ENCODE data around the gene NUP98. TPM values are rescaled to one million over a fixed set of nuclear protein-coding genes. Genes with fewer than 3 reads are reported as not detected.
"Not testable (repeated sequence)": the region's sequence is repeated elsewhere in the genome, so short reads cannot be mapped to it uniquely, and the experiment has no call there.

Gene NUP98
- total RNA-seq, 1 experiment from 2014 or later = 82.4 TPM

- no TSS peak for BruUV-seq (replicated peaks)
- Histone ChIP-seq H3K36me3 (ENCODE audit: insufficient read depth, low read length, poor library complexity, severe bottlenecking) (no peaks in the 10 kb centered on the region), H3K9me3 (ENCODE audit: low read depth, low read length, poor library complexity, severe bottlenecking) (no peaks in the 10 kb centered on the region), H3K27me3 (replicated peaks; ENCODE audit: insufficient read depth, low read depth, low read length, poor library complexity) (no peaks in the 10 kb centered on the region), H3K27ac (ENCODE audit: low read depth, low read length, poor library complexity, severe bottlenecking) (no peak overlapping the region), H3K4me3 (ENCODE audit: low read depth, low read length, poor library complexity, severe bottlenecking) (no peak overlapping the region), H3K4me1 (ENCODE audit: insufficient read depth, low read length, poor library complexity, severe bottlenecking) (no peaks in the 10 kb centered on the region)
- TF ChIP-seq EZH2 (IDR thresholded peaks at IDR 0.05; ENCODE audit: borderline replicate concordance, low read depth, low read length, poor library complexity, severe bottlenecking) (no peak), CTCF (conservative IDR thresholded peaks at IDR 0.05; ENCODE audit: low read depth, low read length) (no peak)
- ChIA-PET POLR2A (ENCODE audit: low non-redundant PET) (no interaction called here), CTCF (no interaction called here)
- DNase-seq (ENCODE audit: low spot score) = no peak
- intact Hi-C loops (cut with micrococcal nuclease; ENCODE audit: unreplicated experiment) = no loop called here
Measured at GRCh38 chr11:3658252-3658651, 139.1 kb downstream of the NUP98 start.

- CTCF ChIA-PET; intact Hi-C loops (cut with micrococcal nuclease; ENCODE audit: unreplicated experiment); H3K27ac ChIP-seq (ENCODE audit: low read depth, low read length, poor library complexity, severe bottlenecking); POLR2A ChIA-PET (ENCODE audit: low non-redundant PET); H3K27me3 ChIP-seq (replicated peaks; ENCODE audit: insufficient read depth, low read depth, low read length, poor library complexity); H3K9me3 ChIP-seq (ENCODE audit: low read depth, low read length, poor library complexity, severe bottlenecking); DNase-seq (ENCODE audit: low spot score); H3K36me3 ChIP-seq (ENCODE audit: insufficient read depth, low read length, poor library complexity, severe bottlenecking); H3K4me3 ChIP-seq (ENCODE audit: low read depth, low read length, poor library complexity, severe bottlenecking); H3K4me1 ChIP-seq (ENCODE audit: insufficient read depth, low read length, poor library complexity, severe bottlenecking); BruUV-seq (replicated peaks): not testable (repeated sequence)
Measured at GRCh38 chr11:3657331-3657730, 140.0 kb downstream of the NUP98 start.

- intact Hi-C loops (cut with micrococcal nuclease; ENCODE audit: unreplicated experiment) = no loop called here
- DNase-seq (ENCODE audit: low spot score) = no peak
- no peaks in the 10 kb centered on the region for H3K4me1 ChIP-seq (ENCODE audit: insufficient read depth, low read length, poor library complexity, severe bottlenecking)
- H3K36me3 ChIP-seq (ENCODE audit: insufficient read depth, low read length, poor library complexity, severe bottlenecking) = no peaks in the 10 kb centered on the region
- no TSS peak for BruUV-seq (replicated peaks)
- ChIA-PET POLR2A (ENCODE audit: low non-redundant PET) (no interaction called here), CTCF (no interaction called here)
- no peak overlapping the region for H3K4me3 ChIP-seq (ENCODE audit: low read depth, low read length, poor library complexity, severe bottlenecking)
- no peak overlapping the region for H3K27ac ChIP-seq (ENCODE audit: low read depth, low read length, poor library complexity, severe bottlenecking)
- TF ChIP-seq CTCF (conservative IDR thresholded peaks at IDR 0.05; ENCODE audit: low read depth, low read length) = no peak
- no peak for TF ChIP-seq EZH2 (IDR thresholded peaks at IDR 0.05; ENCODE audit: borderline replicate concordance, low read depth, low read length, poor library complexity, severe bottlenecking)
- no peaks in the 10 kb centered on the region for H3K9me3 ChIP-seq (ENCODE audit: low read depth, low read length, poor library complexity, severe bottlenecking)
- H3K27me3 ChIP-seq (replicated peaks; ENCODE audit: insufficient read depth, low read depth, low read length, poor library complexity) = no peaks in the 10 kb centered on the region
Measured at GRCh38 chr11:3655547-3655946, 141.8 kb downstream of the NUP98 start.

GRCh38 chr11:3652514-3652913 lies 144.8 kb downstream of the NUP98 start:
- DNase-seq (ENCODE audit: low spot score); BruUV-seq (replicated peaks); CTCF ChIA-PET; H3K36me3 ChIP-seq (ENCODE audit: insufficient read depth, low read length, poor library complexity, severe bottlenecking); H3K27ac ChIP-seq (ENCODE audit: low read depth, low read length, poor library complexity, severe bottlenecking); H3K9me3 ChIP-seq (ENCODE audit: low read depth, low read length, poor library complexity, severe bottlenecking); H3K4me3 ChIP-seq (ENCODE audit: low read depth, low read length, poor library complexity, severe bottlenecking); H3K27me3 ChIP-seq (replicated peaks; ENCODE audit: insufficient read depth, low read depth, low read length, poor library complexity); H3K4me1 ChIP-seq (ENCODE audit: insufficient read depth, low read length, poor library complexity, severe bottlenecking); POLR2A ChIA-PET (ENCODE audit: low non-redundant PET); intact Hi-C loops (cut with micrococcal nuclease; ENCODE audit: unreplicated experiment): not testable (repeated sequence)

- BruUV-seq (replicated peaks); H3K27me3 ChIP-seq (replicated peaks; ENCODE audit: insufficient read depth, low read depth, low read length, poor library complexity); H3K4me1 ChIP-seq (ENCODE audit: insufficient read depth, low read length, poor library complexity, severe bottlenecking); H3K27ac ChIP-seq (ENCODE audit: low read depth, low read length, poor library complexity, severe bottlenecking); DNase-seq (ENCODE audit: low spot score); POLR2A ChIA-PET (ENCODE audit: low non-redundant PET); H3K4me3 ChIP-seq (ENCODE audit: low read depth, low read length, poor library complexity, severe bottlenecking); CTCF ChIA-PET; H3K36me3 ChIP-seq (ENCODE audit: insufficient read depth, low read length, poor library complexity, severe bottlenecking); intact Hi-C loops (cut with micrococcal nuclease; ENCODE audit: unreplicated experiment); H3K9me3 ChIP-seq (ENCODE audit: low read depth, low read length, poor library complexity, severe bottlenecking): not testable (repeated sequence)
Measured at GRCh38 chr11:3649374-3649773, 148.0 kb downstream of the NUP98 start.

- BruUV-seq (replicated peaks); H3K4me3 ChIP-seq (ENCODE audit: low read depth, low read length, poor library complexity, severe bottlenecking); H3K27me3 ChIP-seq (replicated peaks; ENCODE audit: insufficient read depth, low read depth, low read length, poor library complexity); intact Hi-C loops (cut with micrococcal nuclease; ENCODE audit: unreplicated experiment); H3K4me1 ChIP-seq (ENCODE audit: insufficient read depth, low read length, poor library complexity, severe bottlenecking); DNase-seq (ENCODE audit: low spot score); CTCF ChIA-PET; H3K9me3 ChIP-seq (ENCODE audit: low read depth, low read length, poor library complexity, severe bottlenecking); POLR2A ChIA-PET (ENCODE audit: low non-redundant PET); H3K36me3 ChIP-seq (ENCODE audit: insufficient read depth, low read length, poor library complexity, severe bottlenecking); H3K27ac ChIP-seq (ENCODE audit: low read depth, low read length, poor library complexity, severe bottlenecking): not testable (repeated sequence)
Measured at GRCh38 chr11:3648843-3649242, 148.5 kb downstream of the NUP98 start.

All from A673 (cell line).